T-cell (primary cell): ENCODE results near the gene NBPF1. TPM values are rescaled to one million over a fixed set of nuclear protein-coding genes. Genes with fewer than 3 reads are reported as not detected.
A peak's percentile ranks its signal among the peaks of the same experiment; 100 is the strongest.
"Not testable (repeated sequence)": the region's sequence is repeated elsewhere in the genome, so short reads cannot be mapped to it uniquely, and the experiment has no call there.

Experiments used
- ATAC-seq, 4 experiments: fragments of 200-7000 bp in 3 of 4; fragments of 150-1000 bp in 1 of 4; cut with Tn5 transposase; replicated peaks in 1 of 4; 1 replicate in 3 of 4; 2 replicates in 1 of 4; pipeline ENCODE4 v1.10.0; 2021; ENCODE audit warnings: moderate library complexity in 3 of 4, mild to moderate bottlenecking in 2 of 4, moderate number of reproducible peaks in 1 of 4
- CTCF ChIA-PET, 2 donors: fragments of 300-600 bp; sonication (Branson Sonifier 250); formaldehyde crosslinking; loops; one replicate each; lab custom pipeline; 2022; ENCODE audit warnings: antibody characterized with exemption in 2 of 2; lab: Charles Lee
- POLR2A ChIA-PET, 2 donors: fragments of 300-600 bp; sonication (Branson Sonifier 250); formaldehyde crosslinking; loops; one replicate each; lab custom pipeline; 2022; ENCODE audit warnings: antibody characterized with exemption in 2 of 2; lab: Charles Lee
- DNase-seq, 35 experiments: peaks; one replicate each; pipeline versions ENCODE4 v3.0.0 to v3.0.0-alpha.2; 2013 to 2023
- H3K27ac ChIP-seq: one replicate; pipeline ENCODE4 v1.5.1; 2013; ENCODE audit warnings: low read length
- H3K27me3 ChIP-seq, 2 experiments: replicated peaks in 1 of 2; 1 replicate in 1 of 2; 2 replicates in 1 of 2; pipeline versions ENCODE4 v1.6.1 to v1.7.0; 2013; ENCODE audit warnings: low read length in 1 of 2, mixed read lengths in 1 of 2; ENCODE audit not compliant: control insufficient read depth in 2 of 2, insufficient read depth in 2 of 2; ENCODE audit errors: extremely low read depth in 1 of 2
- H3K36me3 ChIP-seq, 2 donors: 1 replicate in 1 of 2; 2 replicates in 1 of 2; pipeline versions ENCODE4 v1.6.1 to v1.7.0; 2013; ENCODE audit warnings: low read length in 1 of 2; ENCODE audit not compliant: control insufficient read depth in 2 of 2, insufficient read depth in 1 of 2; ENCODE audit errors: extremely low read depth in 1 of 2
- H3K4me1 ChIP-seq, 2 experiments: 1 replicate in 1 of 2; 2 replicates in 1 of 2; pipeline versions ENCODE4 v1.6.1 to v1.7.0; 2013; ENCODE audit warnings: low read length in 2 of 2, mixed read lengths in 1 of 2; ENCODE audit not compliant: insufficient read depth in 2 of 2, control insufficient read depth in 1 of 2; ENCODE audit errors: extremely low read depth in 1 of 2
- H3K4me3 ChIP-seq, 2 donors: 1 replicate in 1 of 2; 2 replicates in 1 of 2; pipeline versions ENCODE4 v1.5.1 to v1.7.0; 2013; ENCODE audit warnings: mild to moderate bottlenecking in 2 of 2, low read length in 1 of 2, moderate library complexity in 1 of 2; ENCODE audit not compliant: control insufficient read depth in 1 of 2; ENCODE audit errors: extremely low read depth in 1 of 2
- H3K9me3 ChIP-seq: 2 replicates; pipeline ENCODE4 v1.7.0; 2013
- H3K27ac Mint-ChIP-seq, 2 donors: one replicate each; pipeline ENCODE4 v1.8.0; 2020 to 2021; ENCODE audit warnings: mild to moderate bottlenecking in 2 of 2, mixed read lengths in 2 of 2
- H3K27me3 Mint-ChIP-seq, 2 donors: one replicate each; pipeline ENCODE4 v1.8.0; 2021 to 2022; ENCODE audit warnings: mixed read lengths in 2 of 2
- H3K36me3 Mint-ChIP-seq: one replicate; pipeline ENCODE4 v1.8.0; 2021; ENCODE audit warnings: mixed read lengths
- H3K4me1 Mint-ChIP-seq, 3 donors: one replicate each; pipeline ENCODE4 v1.8.0; 2020 to 2022; ENCODE audit warnings: mixed read lengths in 3 of 3, mild to moderate bottlenecking in 1 of 3
- H3K4me3 Mint-ChIP-seq, 3 donors: one replicate each; pipeline ENCODE4 v1.8.0; 2020 to 2022; ENCODE audit warnings: mild to moderate bottlenecking in 3 of 3, mixed read lengths in 3 of 3, moderate library complexity in 3 of 3
- H3K9me3 Mint-ChIP-seq, 3 donors: one replicate each; pipeline ENCODE4 v1.8.0; 2020 to 2022; ENCODE audit warnings: mixed read lengths in 3 of 3
- WGBS: methylation state at CpG from one replicate; pipeline ENCODE4 v1.1.5; 2013; ENCODE audit warnings: missing lambda C conversion rate; ENCODE audit not compliant: insufficient coverage; 5-methylcytosine and 5-hydroxymethylcytosine counted together
- total RNA-seq, 35 experiments: library from RNA in 6 of 35; stranded (reverse) in 6 of 35; fragments of 120-200 nt in 1 of 35; gene quantifications; one replicate each; pipeline versions ENCODE4 v1.2.1 to v1.2.4 and lab custom pipeline; 2013 to 2026

Gene NBPF1
- total RNA-seq, 5 donors from 2014 or later (not counting 1 experiment from before 2014, with no cell fraction given): 18.1 to 34.8 (median 29.1) TPM

GRCh38 chr1:16549545-16549944, 63.8 kb downstream of the NBPF1 start:
- H3K27ac ChIP-seq, H3K4me1 ChIP-seq, H3K9me3 ChIP-seq, ATAC-seq, H3K4me1 Mint-ChIP-seq, H3K36me3 Mint-ChIP-seq, POLR2A ChIA-PET, H3K27ac Mint-ChIP-seq, DNase-seq, H3K27me3 Mint-ChIP-seq, H3K4me3 Mint-ChIP-seq, H3K9me3 Mint-ChIP-seq, CTCF ChIA-PET, H3K4me3 ChIP-seq, H3K36me3 ChIP-seq: not testable (repeated sequence)
- 60% methylated on average over 1 of the region's 1 CpG for WGBS
- peaks cover 2 to 10% of the 10 kb centered on the region in 2 experiments for H3K27me3 ChIP-seq

- H3K4me1 Mint-ChIP-seq, ATAC-seq, H3K27me3 Mint-ChIP-seq, POLR2A ChIA-PET, CTCF ChIA-PET, H3K9me3 Mint-ChIP-seq, H3K4me3 Mint-ChIP-seq, H3K27ac ChIP-seq, H3K4me3 ChIP-seq, H3K36me3 Mint-ChIP-seq, H3K4me1 ChIP-seq, DNase-seq, H3K36me3 ChIP-seq, H3K27ac Mint-ChIP-seq, H3K9me3 ChIP-seq: not testable (repeated sequence)
- 64% methylated on average over 5 of the region's 41 CpGs for WGBS
- peaks cover 2 to 10% of the 10 kb centered on the region in 2 experiments for H3K27me3 ChIP-seq
Observed at GRCh38 chr1:16547502-16548241, 65.7 kb downstream of the NBPF1 start.

GRCh38 chr1:16545682-16546095, 67.7 kb downstream of the NBPF1 start:
- WGBS: 61% methylated on average over 11 of the region's 16 CpGs
- H3K27me3 Mint-ChIP-seq, H3K27ac ChIP-seq, H3K4me1 ChIP-seq, POLR2A ChIA-PET, H3K9me3 Mint-ChIP-seq, CTCF ChIA-PET, H3K9me3 ChIP-seq, H3K4me3 ChIP-seq, H3K36me3 ChIP-seq, H3K36me3 Mint-ChIP-seq, H3K27ac Mint-ChIP-seq, H3K4me1 Mint-ChIP-seq, H3K4me3 Mint-ChIP-seq: not testable (repeated sequence)
- peaks cover 2 to 10% of the 10 kb centered on the region in 2 experiments for H3K27me3 ChIP-seq
- DNase-seq (peak in 1 of 35 experiments; percentile 40), ATAC-seq (peak in 1 of 4 experiments; percentile 32)

- H3K36me3 Mint-ChIP-seq, H3K4me1 Mint-ChIP-seq, H3K4me3 ChIP-seq, POLR2A ChIA-PET, H3K27ac Mint-ChIP-seq, ATAC-seq, DNase-seq, H3K4me3 Mint-ChIP-seq, H3K9me3 Mint-ChIP-seq, CTCF ChIA-PET, H3K36me3 ChIP-seq, H3K4me1 ChIP-seq, H3K9me3 ChIP-seq, H3K27ac ChIP-seq: not testable (repeated sequence)
- peaks cover 0 to 14% of the 10 kb centered on the region in 2 experiments for H3K27me3 ChIP-seq
- no CpG with 5 or more reads among the region's 2 CpGs for WGBS
- peaks cover 0 to 21% of the 10 kb centered on the region in 2 donors for H3K27me3 Mint-ChIP-seq
Observed at GRCh38 chr1:16540421-16540893, 72.9 kb downstream of the NBPF1 start.

GRCh38 chr1:16537528-16537927, 75.8 kb downstream of the NBPF1 start:
- H3K9me3 Mint-ChIP-seq, CTCF ChIA-PET, H3K36me3 ChIP-seq, DNase-seq, POLR2A ChIA-PET, H3K4me3 ChIP-seq, H3K4me3 Mint-ChIP-seq, H3K27ac ChIP-seq, H3K9me3 ChIP-seq, H3K36me3 Mint-ChIP-seq, H3K27ac Mint-ChIP-seq, ATAC-seq: not testable (repeated sequence)
- H3K27me3 ChIP-seq: peaks cover 0 to 21% of the 10 kb centered on the region in 2 experiments
- H3K4me1 ChIP-seq: peaks cover 0 to 16% of the 10 kb centered on the region in 2 experiments
- peaks cover 8 to 33% of the 10 kb centered on the region in 2 donors for H3K27me3 Mint-ChIP-seq
- H3K4me1 Mint-ChIP-seq: peaks cover 11 to 12% (median 11%) of the 10 kb centered on the region in 3 donors
- no CpG with 5 or more reads among the region's 6 CpGs for WGBS

GRCh38 chr1:16536796-16537195, 76.6 kb downstream of the NBPF1 start:
- POLR2A ChIA-PET, H3K27ac Mint-ChIP-seq, ATAC-seq, H3K9me3 Mint-ChIP-seq, H3K36me3 ChIP-seq, H3K36me3 Mint-ChIP-seq, H3K4me3 ChIP-seq, H3K9me3 ChIP-seq, CTCF ChIA-PET, H3K27ac ChIP-seq, H3K4me3 Mint-ChIP-seq, DNase-seq: not testable (repeated sequence)
- WGBS: 90% methylated on average over 7 of the region's 15 CpGs
- H3K27me3 Mint-ChIP-seq: peaks cover 12 to 39% of the 10 kb centered on the region in 2 donors
- Histone ChIP-seq H3K27me3 (peaks cover 0 to 28% of the 10 kb centered on the region in 2 experiments), H3K4me1 (peaks cover 0 to 16% of the 10 kb centered on the region in 2 experiments)
- peaks cover 11 to 13% (median 12%) of the 10 kb centered on the region in 3 donors for H3K4me1 Mint-ChIP-seq
